ENCODE data around the gene CDC7.

DNA sequence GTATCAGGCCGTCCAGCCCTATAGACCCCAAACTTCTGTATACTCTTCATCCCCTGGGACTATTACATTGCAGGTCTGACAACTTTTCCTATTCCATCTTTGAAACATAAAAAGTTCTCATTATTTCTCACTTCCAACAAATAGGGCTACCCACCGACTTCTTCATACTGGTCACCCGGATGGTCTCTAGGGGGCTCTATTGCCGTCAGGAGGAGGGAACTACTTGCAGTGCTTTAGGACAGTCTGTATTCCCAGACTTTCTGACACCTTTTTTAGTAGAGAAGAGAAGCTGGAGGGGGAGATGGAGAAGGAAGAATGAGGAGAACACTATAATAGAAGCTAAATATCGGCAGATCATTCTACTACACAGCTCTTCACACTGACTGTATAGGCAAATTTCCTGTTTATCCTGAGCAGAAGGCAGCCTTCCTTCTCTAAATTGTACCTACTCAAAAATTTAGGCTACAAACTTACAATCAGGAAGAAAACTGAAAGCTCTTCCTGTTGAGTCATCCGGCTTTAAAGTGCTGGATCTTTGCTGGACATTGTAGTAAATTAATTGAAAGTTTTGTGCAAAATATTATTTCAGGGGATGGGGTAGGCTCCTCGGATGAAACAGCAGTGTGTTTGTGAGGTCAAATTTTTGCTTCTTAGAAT lies 54.6 kb downstream of the CDC7 start:
- TF ChIP-seq, protein P1, sequence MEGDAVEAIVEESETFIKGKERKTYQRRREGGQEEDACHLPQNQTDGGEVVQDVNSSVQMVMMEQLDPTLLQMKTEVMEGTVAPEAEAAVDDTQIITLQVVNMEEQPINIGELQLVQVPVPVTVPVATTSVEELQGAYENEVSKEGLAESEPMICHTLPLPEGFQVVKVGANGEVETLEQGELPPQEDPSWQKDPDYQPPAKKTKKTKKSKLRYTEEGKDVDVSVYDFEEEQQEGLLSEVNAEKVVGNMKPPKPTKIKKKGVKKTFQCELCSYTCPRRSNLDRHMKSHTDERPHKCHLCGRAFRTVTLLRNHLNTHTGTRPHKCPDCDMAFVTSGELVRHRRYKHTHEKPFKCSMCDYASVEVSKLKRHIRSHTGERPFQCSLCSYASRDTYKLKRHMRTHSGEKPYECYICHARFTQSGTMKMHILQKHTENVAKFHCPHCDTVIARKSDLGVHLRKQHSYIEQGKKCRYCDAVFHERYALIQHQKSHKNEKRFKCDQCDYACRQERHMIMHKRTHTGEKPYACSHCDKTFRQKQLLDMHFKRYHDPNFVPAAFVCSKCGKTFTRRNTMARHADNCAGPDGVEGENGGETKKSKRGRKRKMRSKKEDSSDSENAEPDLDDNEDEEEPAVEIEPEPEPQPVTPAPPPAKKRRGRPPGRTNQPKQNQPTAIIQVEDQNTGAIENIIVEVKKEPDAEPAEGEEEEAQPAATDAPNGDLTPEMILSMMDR (IDR thresholded peaks at IDR 0.05) = no peak
- TF ChIP-seq POLR2A (IDR thresholded peaks at IDR 0.05) = no peak
